Astrocyte of the spinal cord (primary cell): ENCODE data around the gene ARRB1.
"Not testable (repeated sequence)": the region's sequence is repeated elsewhere in the genome, so short reads cannot be mapped to it uniquely, and the experiment has no call there.

Experiments used
- DNase-seq: peaks from one replicate; pipeline ENCODE4 v3.0.0; 2011; ENCODE audit warnings: low read depth, low spot score
- H3K4me3 ChIP-seq: 2 replicates; pipeline ENCODE4 v1.5.1; 2011; ENCODE audit warnings: low read depth, mild to moderate bottlenecking, low read length, moderate library complexity
- in situ Hi-C: cut with HindIII; loops from 2 replicates; pipeline ENCODE4 v1.10.0; 2017; ENCODE audit warnings: low sequenced_read_pairs
- TF ChIP-seq, protein P1 (sequence below): IDR thresholded peaks from 2 replicates; pipeline ENCODE4 v1.5.1; 2012; ENCODE audit warnings: low read depth, mild to moderate bottlenecking, low read length, inconsistent platforms

ARRB1 gene

DNA sequence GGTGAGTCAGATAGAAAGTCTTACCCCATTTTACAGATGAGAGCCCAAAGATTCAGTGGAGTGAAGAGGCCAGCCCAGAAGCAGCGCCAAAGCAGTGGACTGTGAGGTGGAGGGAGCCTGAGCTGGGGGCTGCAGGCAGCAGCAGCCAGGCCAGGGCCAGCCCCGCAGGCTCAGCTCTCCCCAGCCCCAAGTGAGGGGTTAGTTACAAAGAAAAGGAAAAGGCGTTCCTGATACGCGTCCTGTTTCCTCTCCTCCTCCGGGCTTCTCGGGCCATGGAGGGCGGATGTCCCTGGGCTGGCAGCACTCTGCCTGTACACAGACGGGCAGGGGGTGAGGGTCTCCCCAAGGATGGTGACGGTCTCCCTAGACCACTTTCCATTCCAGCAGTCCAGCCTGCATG is 44.9 kb downstream of the ARRB1 start:
- DNase-seq = no peak
- in situ Hi-C loops = no loop called here
- no peak overlapping the region for H3K4me3 ChIP-seq
- TF ChIP-seq, protein P1, sequence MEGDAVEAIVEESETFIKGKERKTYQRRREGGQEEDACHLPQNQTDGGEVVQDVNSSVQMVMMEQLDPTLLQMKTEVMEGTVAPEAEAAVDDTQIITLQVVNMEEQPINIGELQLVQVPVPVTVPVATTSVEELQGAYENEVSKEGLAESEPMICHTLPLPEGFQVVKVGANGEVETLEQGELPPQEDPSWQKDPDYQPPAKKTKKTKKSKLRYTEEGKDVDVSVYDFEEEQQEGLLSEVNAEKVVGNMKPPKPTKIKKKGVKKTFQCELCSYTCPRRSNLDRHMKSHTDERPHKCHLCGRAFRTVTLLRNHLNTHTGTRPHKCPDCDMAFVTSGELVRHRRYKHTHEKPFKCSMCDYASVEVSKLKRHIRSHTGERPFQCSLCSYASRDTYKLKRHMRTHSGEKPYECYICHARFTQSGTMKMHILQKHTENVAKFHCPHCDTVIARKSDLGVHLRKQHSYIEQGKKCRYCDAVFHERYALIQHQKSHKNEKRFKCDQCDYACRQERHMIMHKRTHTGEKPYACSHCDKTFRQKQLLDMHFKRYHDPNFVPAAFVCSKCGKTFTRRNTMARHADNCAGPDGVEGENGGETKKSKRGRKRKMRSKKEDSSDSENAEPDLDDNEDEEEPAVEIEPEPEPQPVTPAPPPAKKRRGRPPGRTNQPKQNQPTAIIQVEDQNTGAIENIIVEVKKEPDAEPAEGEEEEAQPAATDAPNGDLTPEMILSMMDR = no peak

DNA sequence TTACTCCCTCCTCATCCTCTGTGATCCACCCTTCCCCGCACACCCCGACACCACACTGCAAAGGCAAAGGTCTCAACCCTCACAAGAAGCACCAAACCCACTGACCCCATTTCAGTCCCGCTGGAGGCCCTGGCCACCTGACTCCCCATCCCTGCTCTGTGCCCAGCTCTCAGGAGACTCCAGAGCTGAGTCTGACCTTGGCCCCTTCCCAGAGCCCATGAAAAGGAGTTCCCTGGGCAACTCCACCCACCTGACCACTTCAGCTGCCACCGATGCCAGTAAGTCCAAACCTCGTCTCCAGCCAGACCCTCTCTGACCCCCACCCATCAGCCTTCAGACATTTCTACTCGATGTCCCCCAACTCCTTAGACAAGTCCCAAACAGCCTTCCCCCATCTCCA is 45.5 kb downstream of the ARRB1 start:
- TF ChIP-seq, protein P1 = no peak
- no peak for DNase-seq
- in situ Hi-C loops = no loop called here
- H3K4me3 ChIP-seq = no peak overlapping the region

DNA sequence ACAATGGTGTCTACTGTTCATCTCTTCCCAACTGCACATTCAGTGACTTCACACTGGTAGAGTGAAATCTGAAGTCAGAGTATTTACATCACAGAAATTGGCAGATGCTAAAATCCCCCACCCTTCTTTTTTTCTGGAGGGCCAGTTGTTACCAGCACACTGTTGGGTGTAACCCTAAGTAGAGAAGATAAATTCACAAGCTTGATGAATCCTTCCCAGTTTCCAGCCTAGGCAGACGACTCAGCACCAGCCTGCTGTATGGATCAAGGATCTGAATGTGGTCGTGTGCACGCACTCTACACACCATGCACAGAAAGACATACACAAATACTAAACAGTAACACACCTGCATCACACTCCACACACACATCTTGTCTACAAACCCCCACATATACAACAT is 46.0 kb downstream of the ARRB1 start:
- no peak for DNase-seq
- TF ChIP-seq, protein P1 = no peak
- H3K4me3 ChIP-seq = no peak overlapping the region
- in situ Hi-C loops = no loop called here

DNA sequence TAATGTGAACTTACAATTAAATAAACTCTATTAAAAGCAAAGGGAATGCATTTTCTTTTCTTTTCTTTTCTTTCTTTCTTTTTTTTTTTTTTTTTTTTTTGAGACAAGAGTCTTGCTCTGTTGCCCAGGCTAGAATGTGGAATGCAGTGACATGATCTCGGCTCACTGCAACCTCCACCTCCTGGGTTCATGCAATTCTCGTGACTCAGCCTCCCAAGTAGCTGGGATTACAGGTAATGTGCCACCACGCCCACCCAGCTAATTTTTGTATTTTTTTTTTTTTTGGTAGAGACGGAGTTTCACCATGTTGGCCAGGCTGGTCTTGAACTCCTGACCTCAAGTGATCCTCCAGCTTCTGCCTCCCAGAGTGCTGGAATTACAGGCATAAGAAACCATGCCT is 46.5 kb downstream of the ARRB1 start:
- in situ Hi-C loops, H3K4me3 ChIP-seq, DNase-seq: not testable (repeated sequence)

DNA sequence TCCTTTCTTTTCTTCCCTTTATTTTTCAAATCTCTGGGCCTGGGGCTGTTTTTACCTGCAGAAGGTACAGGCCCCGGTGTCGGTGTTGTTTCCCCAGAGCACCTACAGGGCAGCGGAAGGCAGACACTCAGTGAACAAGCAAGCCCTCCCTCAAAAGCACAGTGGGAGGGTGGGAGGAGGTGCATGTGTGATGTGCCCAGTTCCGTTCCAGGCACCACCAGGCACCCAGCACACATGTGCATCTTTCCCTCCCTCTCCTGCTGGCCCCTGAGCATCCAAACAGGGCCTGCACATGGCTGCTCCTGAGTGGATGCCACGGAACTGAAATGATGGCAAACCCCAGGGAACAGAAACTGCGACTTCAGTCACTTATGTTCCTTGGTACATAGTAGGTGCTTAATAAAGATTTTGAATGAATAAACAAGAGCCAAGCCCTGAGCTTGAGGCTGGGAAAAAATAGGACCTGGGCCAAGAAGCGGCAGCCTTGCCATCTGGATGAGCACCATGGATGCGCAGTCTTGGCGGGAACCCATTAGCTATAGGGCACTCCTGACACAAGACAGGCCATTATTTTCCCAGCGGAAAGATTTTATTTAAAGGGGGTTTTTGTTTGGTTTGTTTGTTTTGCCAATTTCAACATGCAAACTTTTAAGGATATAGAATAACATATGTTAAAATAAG is 47.8 kb downstream of the ARRB1 start:
- H3K4me3 ChIP-seq = no peak overlapping the region
- TF ChIP-seq, protein P1 = no peak
- no peak for DNase-seq
- in situ Hi-C loops = no loop called here

DNA sequence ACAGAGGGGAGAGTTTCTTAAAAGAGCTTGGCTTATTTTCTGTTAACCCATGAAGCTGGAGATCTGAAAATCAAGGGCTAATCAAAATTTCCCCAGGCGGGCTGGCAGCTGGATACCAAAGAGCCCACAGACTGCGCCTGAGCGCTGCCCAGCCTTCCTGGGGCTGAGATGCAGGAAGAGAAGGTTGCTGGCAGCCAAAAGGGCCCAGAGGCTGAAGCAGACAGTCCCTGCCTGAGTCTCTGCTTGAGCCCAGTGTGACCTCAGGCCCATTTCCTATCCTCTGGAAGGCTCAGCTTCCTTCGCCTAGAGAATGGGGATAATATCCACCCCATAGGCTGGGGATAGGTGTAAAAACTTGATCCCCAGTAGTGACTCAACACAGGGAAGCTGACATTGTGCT is 49.1 kb downstream of the ARRB1 start:
- in situ Hi-C loops = no loop called here
- no peak overlapping the region for H3K4me3 ChIP-seq
- DNase-seq = no peak
- TF ChIP-seq, protein P1 = no peak

DNA sequence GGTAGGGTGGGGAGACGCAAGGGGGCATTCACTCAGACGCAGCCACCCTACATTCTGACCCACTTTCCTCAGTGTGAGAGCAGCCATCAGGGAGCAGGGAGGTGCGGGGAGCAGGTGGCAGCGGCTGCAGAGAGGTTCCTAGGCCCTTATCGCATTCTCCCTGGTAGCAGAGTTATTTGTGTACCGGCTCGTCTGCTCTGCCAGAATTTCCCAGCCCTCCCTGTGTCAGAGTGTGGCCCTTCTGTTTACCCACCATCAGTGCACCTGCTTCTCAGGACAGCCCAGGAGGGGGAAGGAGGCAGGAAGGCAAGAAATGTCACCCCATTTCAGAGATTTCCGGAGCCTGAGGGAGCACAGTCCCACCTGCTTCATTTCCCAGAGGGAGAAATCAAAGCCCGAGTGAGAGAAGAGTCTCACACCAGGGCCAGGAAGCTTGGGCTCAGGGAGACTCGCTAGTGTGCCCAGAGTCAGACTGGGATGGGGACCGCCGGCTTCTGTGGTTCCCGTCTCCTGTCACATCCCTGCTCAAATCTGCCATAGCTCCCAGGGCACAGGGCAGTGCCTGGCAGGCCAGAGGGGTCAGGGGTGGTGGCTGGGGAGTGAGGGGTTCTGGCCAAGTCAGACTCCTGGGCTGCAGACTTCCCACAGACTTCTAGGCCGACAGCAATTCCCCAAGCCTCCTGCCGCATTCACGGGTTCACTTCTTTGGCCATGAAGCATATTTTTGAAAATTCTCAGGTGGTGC is 49.7 kb downstream of the ARRB1 start:
- no peak for DNase-seq
- H3K4me3 ChIP-seq = no peak overlapping the region
- in situ Hi-C loops = no loop called here
- TF ChIP-seq, protein P1 = no peak
